MCF 10A (cell line): ENCODE data around the gene MED4. TPM values are rescaled to one million over a fixed set of nuclear protein-coding genes. Genes with fewer than 3 reads are reported as not detected.

Source experiments
- BruUV-seq: library from RNA; stranded (reverse); fragments of 400-500 nt; replicated peaks from 2 replicates; lab custom pipeline; 2021; lab: Mats Ljungman, UMichigan
- CTCF ChIA-PET: fragments of 300-600 bp; sonication (Branson Sonifier 250); formaldehyde crosslinking; extraction: SDS; loops from one replicate; lab custom pipeline; 2021; ENCODE audit warnings: antibody characterized with exemption, inconsistent platforms; lab: Yijun Ruan, JAX
- POLR2A ChIA-PET: fragments of 300-600, 350-650 bp; sonication (Branson Sonifier 250); formaldehyde crosslinking; extraction: SDS; loops from one replicate; lab custom pipeline; 2020; ENCODE audit warnings: antibody characterized with exemption, inconsistent platforms; lab: Yijun Ruan, JAX
- DNase-seq: peaks from one replicate; pipeline ENCODE4 v3.0.0-alpha.2; 2018; ENCODE audit not compliant: unreplicated experiment
- H3K27ac Mint-ChIP-seq: one replicate; pipeline ENCODE4 v1.8.0; 2022; ENCODE audit warnings: mild to moderate bottlenecking, low read depth, mixed read lengths; ENCODE audit not compliant: unreplicated experiment
- H3K27me3 Mint-ChIP-seq: one replicate; pipeline ENCODE4 v1.8.0; 2022; ENCODE audit warnings: mixed read lengths; ENCODE audit not compliant: insufficient read depth, unreplicated experiment
- H3K36me3 Mint-ChIP-seq: one replicate; pipeline ENCODE4 v1.8.0; 2022; ENCODE audit warnings: mild to moderate bottlenecking, moderate library complexity, mixed read lengths; ENCODE audit not compliant: insufficient read depth, unreplicated experiment
- H3K4me1 Mint-ChIP-seq: one replicate; pipeline ENCODE4 v1.8.0; 2022; ENCODE audit warnings: mixed read lengths; ENCODE audit not compliant: insufficient read depth, unreplicated experiment
- H3K4me3 Mint-ChIP-seq: one replicate; pipeline ENCODE4 v1.8.0; 2022; ENCODE audit warnings: mild to moderate bottlenecking, moderate library complexity, mixed read lengths; ENCODE audit not compliant: unreplicated experiment
- H3K9me3 Mint-ChIP-seq: one replicate; pipeline ENCODE4 v1.8.0; 2022; ENCODE audit warnings: mixed read lengths; ENCODE audit not compliant: unreplicated experiment
- intact Hi-C: fragments of 100-400 bp; cut with micrococcal nuclease; formaldehyde crosslinking; loops from 2 replicates; pipeline ENCODE4 v1.14.1; 2022
- total RNA-seq: library from RNA; stranded (reverse); gene quantifications from 2 replicates; pipeline ENCODE4 v1.2.3, GENCODE V29; 2022
- TF ChIP-seq, protein P1 (sequence below): fragments of 200-600 bp; IDR thresholded peaks from one replicate; pipeline ENCODE4 v1.8.0; 2022; ENCODE audit warnings: antibody characterized with exemption, mild to moderate bottlenecking; ENCODE audit not compliant: unreplicated experiment

The MED4 gene
- total RNA-seq, 1 experiment from 2014 or later = 45.2 TPM

DNA sequence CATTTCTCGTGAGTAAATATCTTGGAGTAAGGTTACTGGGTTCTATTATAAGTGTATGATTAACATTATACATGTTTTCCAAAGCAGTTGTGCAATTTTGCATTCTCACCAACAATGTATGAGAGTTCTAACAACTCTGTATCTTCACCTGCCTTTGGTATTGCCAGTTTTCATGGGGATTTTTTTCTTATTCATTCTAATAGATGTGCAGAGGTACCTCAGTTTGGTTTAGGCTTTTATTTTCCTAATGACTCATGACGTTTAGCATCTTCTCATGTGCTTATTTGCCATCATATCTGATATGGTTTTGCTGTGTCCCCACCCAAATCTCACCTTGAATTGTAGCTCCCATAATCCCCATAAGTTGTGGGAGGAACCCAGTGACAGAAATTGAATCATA lies 65.0 kb downstream of the MED4 start:
- ChIA-PET POLR2A (no interaction called here), CTCF (no interaction called here)
- no peaks in the 10 kb centered on the region for H3K27me3 Mint-ChIP-seq
- no TSS peak for BruUV-seq
- no peak overlapping the region for H3K27ac Mint-ChIP-seq
- peaks cover 17% of the 10 kb centered on the region for H3K36me3 Mint-ChIP-seq
- no peak overlapping the region for H3K4me3 Mint-ChIP-seq
- DNase-seq = no peak
- no peaks in the 10 kb centered on the region for H3K9me3 Mint-ChIP-seq
- intact Hi-C loops = no loop called here
- no peaks in the 10 kb centered on the region for H3K4me1 Mint-ChIP-seq
- TF ChIP-seq, protein P1, sequence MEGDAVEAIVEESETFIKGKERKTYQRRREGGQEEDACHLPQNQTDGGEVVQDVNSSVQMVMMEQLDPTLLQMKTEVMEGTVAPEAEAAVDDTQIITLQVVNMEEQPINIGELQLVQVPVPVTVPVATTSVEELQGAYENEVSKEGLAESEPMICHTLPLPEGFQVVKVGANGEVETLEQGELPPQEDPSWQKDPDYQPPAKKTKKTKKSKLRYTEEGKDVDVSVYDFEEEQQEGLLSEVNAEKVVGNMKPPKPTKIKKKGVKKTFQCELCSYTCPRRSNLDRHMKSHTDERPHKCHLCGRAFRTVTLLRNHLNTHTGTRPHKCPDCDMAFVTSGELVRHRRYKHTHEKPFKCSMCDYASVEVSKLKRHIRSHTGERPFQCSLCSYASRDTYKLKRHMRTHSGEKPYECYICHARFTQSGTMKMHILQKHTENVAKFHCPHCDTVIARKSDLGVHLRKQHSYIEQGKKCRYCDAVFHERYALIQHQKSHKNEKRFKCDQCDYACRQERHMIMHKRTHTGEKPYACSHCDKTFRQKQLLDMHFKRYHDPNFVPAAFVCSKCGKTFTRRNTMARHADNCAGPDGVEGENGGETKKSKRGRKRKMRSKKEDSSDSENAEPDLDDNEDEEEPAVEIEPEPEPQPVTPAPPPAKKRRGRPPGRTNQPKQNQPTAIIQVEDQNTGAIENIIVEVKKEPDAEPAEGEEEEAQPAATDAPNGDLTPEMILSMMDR = no peak

DNA sequence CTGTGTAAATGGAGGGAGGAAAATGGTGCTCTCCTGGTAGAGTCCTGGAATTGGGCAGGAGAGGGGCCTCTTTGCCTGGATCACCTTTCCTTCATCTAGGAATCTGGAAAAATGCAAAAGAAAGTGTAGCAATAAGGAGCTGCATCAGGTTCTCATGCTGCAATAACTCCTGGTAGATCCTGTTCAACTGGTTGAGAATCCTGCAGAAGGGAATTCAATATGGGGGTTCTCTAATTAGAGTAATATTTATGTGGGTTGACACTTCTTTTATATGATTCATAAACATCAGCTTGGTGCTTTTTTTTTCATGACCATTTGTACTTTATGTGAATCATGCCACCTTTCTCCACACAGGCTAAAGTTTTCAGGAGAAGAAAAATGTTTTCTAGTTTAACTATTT lies 66.8 kb downstream of the MED4 start:
- Mint-ChIP-seq H3K36me3 (peaks cover 10% of the 10 kb centered on the region), H3K4me1 (no peaks in the 10 kb centered on the region), H3K4me3 (no peak overlapping the region), H3K9me3 (no peaks in the 10 kb centered on the region), H3K27ac (no peak overlapping the region), H3K27me3 (no peaks in the 10 kb centered on the region)
- TF ChIP-seq, protein P1 = no peak
- intact Hi-C loops = no loop called here
- ChIA-PET POLR2A (interaction anchor here (3.0 kb wide), 1 partner anchor 9 kb away, joined by 10 read pairs; the partner anchor contains the start of gene NUDT15), CTCF (interaction anchor here (1.3 kb wide), 1 partner anchor 13 kb away, joined by 4 read pairs; no protein-coding TSS in a partner anchor)
- DNase-seq = no peak
- no TSS peak for BruUV-seq

Other genes starting within 250 kb of the MED4 start
- gene SUCLA2, start 93.8 kb downstream of the MED4 start, total RNA-seq = 40.6 and 42.1 TPM in 2 replicates
- gene NUDT15, start 57.4 kb downstream of the MED4 start, total RNA-seq = 12.0 and 21.6 TPM in 2 replicates
- 144 and 179 TPM in 2 replicates for gene ITM2B, start 138.1 kb upstream of the MED4 start, total RNA-seq
- 40.7 and 43.4 TPM in 2 replicates for gene RB1, start 208.6 kb upstream of the MED4 start, total RNA-seq